Measurements from ENCODE around the gene KIAA1586.
"Not testable (repeated sequence)": the region's sequence is repeated elsewhere in the genome, so short reads cannot be mapped to it uniquely, and the experiment has no call there.

KIAA1586 gene, protein sequence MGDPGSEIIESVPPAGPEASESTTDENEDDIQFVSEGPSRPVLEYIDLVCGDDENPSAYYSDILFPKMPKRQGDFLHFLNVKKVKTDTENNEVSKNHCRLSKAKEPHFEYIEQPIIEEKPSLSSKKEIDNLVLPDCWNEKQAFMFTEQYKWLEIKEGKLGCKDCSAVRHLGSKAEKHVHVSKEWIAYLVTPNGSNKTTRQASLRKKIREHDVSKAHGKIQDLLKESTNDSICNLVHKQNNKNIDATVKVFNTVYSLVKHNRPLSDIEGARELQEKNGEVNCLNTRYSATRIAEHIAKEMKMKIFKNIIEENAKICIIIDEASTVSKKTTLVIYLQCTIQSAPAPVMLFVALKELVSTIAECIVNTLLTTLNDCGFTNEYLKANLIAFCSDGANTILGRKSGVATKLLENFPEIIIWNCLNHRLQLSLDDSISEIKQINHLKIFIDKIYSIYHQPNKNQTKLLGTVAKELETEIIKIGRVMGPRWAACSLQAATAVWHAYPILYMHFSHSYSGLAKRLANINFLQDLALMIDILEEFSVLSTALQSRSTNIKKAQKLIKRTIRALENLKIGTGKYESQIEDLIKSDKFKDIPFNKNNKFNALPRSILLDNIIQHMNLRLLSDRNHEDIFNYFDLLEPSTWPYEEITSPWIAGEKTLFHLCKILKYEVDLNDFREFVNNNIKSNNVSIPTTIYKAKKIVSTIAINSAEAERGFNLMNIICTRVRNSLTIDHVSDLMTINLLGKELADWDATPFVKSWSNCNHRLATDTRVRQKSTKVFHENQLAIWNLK

DNA sequence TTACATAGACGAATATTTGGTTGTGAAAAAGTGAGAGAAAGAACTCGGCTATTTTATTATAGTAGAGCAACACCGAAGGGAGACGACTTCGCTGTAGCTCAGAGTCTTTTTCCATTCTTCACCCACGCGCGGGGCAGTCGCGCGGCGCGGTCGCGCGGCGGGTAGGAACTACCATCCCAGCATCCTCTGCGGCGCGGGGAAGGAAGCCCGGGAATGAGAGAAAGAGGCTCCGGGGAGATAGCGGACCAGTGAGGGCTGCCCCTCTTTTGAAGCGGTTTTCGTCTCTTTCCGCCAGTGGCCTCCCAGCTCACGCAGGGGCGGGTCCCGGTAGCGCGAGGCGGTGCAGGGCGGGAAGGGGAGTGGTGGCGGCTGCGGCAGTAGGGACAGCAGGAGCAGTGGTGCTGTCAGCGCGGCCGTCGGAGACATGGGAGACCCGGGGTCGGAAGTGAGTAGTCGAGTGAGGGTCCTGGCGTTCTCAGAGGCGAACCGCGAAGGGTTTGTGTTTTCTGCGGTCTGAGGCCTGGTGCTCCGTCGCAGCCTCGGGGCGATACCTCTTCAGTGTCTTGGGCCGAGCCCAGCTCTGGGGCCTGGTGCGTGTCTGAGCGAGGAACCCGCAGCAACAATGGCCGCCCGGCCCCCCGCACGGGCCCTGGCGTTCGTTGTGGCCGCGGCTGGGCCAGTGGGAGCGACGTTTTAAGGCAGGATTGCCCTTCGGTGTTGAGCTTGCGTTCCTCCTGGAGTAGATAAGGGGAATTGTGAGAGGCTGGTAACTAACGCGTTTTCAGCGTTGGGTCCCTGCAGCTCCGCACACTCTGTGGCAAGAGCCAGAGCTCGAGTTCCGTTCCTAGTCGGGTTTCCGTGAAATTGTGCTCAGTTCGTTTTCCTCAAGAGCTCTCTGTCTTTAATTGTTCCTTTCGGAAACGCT, at the start of gene KIAA1586:
Gene KIAA1586, plus strand, starts transcription at position 362 of the 925 bp plus-strand sequence. Its CDS starts 63 bp downstream, at position 425.
- DNase-seq: peak; percentile 43 to 64

GRCh38 chr6:56999049-56999448, 47.4 kb upstream of the KIAA1586 start:
- no peak for DNase-seq

- not testable (repeated sequence) for DNase-seq
Measured at GRCh38 chr6:56999748-57000147, 46.7 kb upstream of the KIAA1586 start.

DNA sequence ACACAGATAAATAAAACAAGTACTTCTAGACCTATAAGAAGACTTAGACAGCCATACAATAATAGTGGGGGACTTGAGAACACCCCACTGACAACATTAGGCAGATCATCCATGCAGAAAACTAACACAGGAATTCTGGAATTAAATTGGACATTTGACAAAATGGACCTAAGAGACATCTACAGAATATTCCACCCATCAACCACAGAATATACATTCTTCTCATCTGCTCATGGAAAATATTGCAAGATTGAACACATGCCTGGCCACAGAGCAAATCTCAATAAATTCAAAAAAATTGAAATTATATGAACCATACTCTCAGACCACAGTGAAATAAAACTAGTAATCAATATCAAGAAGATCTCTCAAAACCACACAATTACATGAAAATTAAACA, 44.3 kb upstream of the KIAA1586 start:
- no peak for DNase-seq

- no peak for DNase-seq
Measured at GRCh38 chr6:57004292-57004691, 42.2 kb upstream of the KIAA1586 start.

DNA sequence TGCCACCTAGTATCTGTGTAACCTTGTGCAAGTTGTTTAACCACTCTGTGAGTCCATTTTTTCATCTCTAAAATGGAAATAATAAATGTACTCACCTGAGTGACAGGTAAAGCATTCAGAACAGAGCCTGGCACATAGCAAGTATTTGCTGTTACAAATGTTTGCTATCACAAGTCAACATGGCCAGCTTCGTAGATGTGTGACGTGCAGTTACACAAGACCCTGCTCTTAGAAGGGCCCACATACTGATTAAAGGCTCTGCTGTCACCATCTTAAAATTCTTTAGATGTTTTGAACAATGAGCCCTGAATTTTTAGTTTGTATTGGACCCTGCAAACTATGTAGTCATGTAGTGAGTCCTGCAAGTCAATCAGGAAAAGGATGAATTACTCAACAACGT, 40.4 kb upstream of the KIAA1586 start:
- no peak for DNase-seq

DNA sequence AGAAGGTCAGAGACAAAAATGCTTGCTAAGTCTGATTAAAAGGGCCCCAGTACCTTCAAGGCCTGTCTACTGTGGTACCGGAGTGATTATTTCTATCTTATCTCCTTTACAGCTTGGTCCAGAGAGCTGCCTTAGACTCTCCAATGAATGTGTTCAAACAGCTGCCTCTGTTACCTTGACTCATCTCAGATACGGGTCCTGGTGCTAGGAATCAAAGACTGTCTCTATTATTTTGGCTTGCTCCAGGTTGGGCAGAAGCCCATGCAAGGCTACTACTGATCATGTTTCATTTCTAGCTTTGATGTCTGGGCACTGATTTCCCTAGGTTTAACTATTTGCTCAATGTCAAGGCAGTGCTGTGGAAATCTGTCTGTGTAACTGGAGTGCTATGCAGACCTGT, 38.4 kb upstream of the KIAA1586 start:
- DNase-seq: not testable (repeated sequence)

DNA sequence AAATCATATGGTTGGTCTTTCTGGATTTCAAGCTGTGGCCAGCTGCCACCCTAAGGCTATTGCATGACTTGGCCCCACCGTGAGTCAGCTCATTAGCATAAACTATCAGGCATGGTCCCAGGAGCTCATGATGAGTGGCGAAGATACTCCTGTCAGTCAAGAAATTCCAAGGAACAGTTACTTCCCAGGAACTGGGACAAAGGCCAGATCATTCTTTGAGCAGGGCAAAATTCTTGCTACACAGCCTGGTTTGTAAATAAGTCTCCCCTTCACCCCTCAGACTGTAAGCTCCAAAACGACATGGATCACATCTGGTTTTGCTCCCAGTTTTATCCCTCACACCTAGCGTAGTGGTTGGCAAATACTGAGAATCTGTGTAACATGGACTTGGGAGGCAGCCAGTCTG, 33.0 kb upstream of the KIAA1586 start:
- no peak for DNase-seq

DNA sequence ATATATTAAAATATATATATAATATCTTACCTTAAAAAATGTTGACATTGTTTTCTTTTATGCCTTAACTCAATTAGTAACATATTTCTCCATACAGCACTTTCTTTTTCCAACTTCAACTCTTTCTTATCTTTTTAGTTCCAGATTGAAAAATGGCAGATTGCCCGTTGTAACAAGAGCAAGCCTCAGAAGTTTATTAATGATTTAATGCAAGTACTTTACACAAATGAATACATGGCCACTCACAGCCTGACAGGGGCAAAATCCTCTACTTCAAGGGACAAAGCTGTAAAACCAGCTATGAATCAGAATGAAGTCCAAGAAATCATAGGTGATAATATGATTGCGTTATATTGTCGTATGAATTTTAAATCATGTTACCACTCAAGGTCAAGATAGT, 29.4 kb upstream of the KIAA1586 start:
- no peak for DNase-seq

GRCh38 chr6:57017841-57018240, 28.7 kb upstream of the KIAA1586 start:
- no peak for DNase-seq

DNA sequence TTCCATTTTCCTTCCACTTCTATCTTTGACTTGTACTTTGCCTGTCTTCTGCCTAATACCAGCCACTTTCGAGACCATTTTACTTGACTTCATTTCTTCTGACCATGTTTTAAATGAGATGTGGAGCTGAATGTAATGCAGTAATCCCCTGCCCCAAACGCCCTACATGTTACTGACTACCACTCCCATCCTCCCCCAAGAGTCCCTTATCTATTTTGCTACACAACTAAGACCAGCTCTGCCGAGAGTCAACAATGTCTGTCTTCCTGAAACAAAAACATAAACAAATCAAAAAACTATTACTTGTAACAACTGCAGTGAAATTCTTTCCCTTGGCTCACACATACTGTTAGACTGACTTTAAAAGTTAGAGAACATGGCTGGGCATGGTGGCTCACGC, 27.1 kb upstream of the KIAA1586 start:
- DNase-seq: no peak

DNA sequence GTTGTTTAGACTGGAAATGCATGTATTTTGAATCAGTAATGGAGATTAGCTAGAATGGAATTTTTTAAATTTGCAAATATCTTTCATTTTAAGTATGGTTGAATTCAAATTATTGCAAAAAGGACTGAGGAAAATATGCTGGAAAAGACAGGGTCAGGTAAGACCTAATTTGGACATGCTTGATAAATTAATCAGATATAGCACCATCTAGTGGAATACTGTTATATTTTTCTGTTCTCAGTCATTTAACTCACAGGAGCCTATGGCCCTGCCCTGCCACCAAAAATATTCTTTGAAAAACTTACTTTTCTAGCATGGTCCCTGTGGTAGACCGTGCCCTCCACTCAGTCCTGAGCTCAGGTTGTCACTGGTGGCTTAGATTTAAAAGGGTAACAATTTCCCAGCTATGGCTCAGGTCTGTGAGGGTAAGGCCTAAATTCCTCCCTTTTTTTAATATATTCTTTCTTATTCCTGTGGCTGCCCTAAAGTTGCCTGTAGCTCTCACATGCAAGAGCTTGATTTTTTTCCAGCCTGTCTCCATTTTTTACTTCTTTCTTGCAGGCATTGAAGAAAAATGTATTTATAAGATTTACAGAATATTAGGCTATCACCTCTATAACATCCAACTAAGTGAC, 25.3 kb upstream of the KIAA1586 start:
- DNase-seq: peak in 1 of 2 donors; percentile 6

GRCh38 chr6:57024321-57024720, 22.2 kb upstream of the KIAA1586 start:
- no peak for DNase-seq

GRCh38 chr6:57024775-57025174, 21.7 kb upstream of the KIAA1586 start:
- no peak for DNase-seq

DNA sequence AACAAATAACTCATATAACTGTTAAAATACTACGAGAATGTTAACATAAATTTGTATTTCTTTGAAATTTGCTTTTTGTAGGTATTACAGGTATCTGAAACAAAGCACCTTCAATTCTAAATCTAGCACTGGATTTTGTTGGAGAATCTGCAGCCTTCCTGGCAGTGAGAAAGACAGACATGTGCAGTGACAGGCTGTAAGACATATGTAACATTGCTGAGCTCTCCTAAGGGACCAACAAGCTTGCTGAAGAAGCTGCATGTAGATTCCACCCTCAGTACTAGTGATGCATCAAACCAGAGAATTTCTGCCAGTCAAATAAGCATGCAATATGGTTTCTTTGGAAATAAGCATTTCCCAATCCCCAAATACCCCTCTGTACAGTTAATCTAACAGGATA, 20.5 kb upstream of the KIAA1586 start:
- DNase-seq: no peak

DNA sequence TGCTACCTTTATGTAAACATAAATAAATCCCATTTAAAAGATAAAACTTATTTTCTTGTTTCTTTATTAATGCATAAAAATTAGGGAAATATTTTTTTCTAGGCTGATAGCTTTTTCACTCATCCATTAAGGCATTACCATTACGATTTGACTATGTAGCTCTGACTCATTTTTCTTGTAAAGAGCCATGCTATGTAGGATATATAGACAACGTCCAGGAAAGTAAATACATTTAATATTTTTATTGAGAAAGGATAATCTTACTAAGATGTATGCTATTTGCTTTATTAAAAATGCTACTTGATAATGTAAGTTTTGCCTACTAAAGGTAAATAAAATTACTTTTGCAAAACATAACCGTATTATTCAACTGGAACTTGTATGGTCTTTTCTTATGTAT, 19.2 kb upstream of the KIAA1586 start:
- no peak for DNase-seq

- no peak for DNase-seq
Measured at GRCh38 chr6:57029213-57029612, 17.3 kb upstream of the KIAA1586 start.

- DNase-seq: no peak
Measured at GRCh38 chr6:57033228-57033627, 13.3 kb upstream of the KIAA1586 start.

GRCh38 chr6:57035549-57035948, 10.9 kb upstream of the KIAA1586 start:
- no peak for DNase-seq

DNA sequence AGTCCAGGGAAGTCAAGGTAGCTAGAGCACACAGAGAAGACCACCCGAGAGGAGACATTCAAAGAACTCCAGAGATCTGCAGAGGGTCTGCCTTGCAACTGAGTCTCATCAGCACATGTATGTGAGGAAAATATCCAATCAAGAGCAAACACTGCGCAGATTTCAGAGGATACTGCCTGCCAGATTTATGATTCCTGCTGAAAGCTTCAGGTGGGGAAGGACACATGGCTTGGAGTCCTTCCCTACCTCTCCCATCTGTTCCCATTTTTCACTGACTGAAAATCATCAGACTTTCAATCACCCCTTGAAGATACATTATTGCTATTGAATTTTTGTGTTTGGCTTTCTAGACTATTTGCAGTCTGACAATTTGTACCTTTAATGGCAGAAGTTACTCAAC, 7.6 kb upstream of the KIAA1586 start:
- DNase-seq: no peak

DNA sequence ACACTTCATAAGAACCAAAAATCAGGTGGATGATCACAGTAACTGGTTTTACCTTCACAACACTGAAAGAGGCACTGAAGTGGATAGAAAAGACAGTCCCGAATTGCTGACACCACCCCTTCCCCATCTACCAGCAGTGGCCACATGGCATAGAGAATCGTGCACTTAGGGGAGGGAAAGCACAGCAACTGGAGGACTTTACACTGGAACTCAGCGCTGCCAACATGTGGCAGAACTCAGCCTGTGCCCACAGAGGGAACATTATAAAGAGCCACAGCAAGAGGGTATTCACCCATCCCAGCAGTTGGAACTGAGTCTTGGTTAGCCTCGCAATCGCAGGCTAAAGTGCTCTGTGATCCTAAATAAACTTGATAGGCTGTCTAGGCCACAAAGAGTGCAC, 6.5 kb upstream of the KIAA1586 start:
- no peak for DNase-seq

DNA sequence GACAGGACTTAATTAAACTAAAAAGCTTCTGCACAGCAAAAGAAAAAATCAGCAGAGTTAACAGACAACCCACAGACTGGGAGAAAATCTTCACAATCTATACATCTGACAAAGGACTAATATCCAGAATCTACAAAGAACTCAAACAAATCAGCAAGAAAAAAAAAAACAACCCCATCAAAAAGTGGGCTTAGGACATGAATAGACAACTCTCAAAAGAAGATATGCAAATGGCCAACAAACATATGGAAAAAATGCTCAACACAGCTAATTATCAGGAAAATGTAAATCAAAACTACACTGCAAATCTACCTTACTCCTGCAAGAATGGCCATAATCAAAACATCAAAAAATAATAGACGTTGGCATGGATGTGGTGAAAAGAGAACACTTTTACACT, 2.4 kb upstream of the KIAA1586 start:
- not testable (repeated sequence) for DNase-seq

- DNase-seq: no peak
Measured at GRCh38 chr6:57044568-57044967, 1.9 kb upstream of the KIAA1586 start.
